SK-MEL-5 (cell line): Measurements from ENCODE around the gene CABP5. TPM values are rescaled to one million over a fixed set of nuclear protein-coding genes. Genes with fewer than 3 reads are reported as not detected.

ENCODE experiments used
- DNase-seq: peaks from one replicate; pipeline ENCODE4 v3.0.0-alpha.2; 2016; ENCODE audit warnings: low read depth, low spot score
- in situ Hi-C: cut with HindIII; loops from 2 replicates; pipeline ENCODE4 v1.10.0; 2016; ENCODE audit warnings: low sequenced_read_pairs, high pct_unique_total_duplicates, low pct_unique_long_range_greater_than_20kb
- total RNA-seq: library from RNA; depleted of rRNA; stranded (reverse); fragments of >200 nt; shearing (Covaris generic); gene quantifications from 2 replicates; pipeline ENCODE4 v1.2.3, GENCODE V29; 2014; rRNA removed

CABP5 gene
- total RNA-seq, 1 experiment from 2014 or later = not detected

DNA sequence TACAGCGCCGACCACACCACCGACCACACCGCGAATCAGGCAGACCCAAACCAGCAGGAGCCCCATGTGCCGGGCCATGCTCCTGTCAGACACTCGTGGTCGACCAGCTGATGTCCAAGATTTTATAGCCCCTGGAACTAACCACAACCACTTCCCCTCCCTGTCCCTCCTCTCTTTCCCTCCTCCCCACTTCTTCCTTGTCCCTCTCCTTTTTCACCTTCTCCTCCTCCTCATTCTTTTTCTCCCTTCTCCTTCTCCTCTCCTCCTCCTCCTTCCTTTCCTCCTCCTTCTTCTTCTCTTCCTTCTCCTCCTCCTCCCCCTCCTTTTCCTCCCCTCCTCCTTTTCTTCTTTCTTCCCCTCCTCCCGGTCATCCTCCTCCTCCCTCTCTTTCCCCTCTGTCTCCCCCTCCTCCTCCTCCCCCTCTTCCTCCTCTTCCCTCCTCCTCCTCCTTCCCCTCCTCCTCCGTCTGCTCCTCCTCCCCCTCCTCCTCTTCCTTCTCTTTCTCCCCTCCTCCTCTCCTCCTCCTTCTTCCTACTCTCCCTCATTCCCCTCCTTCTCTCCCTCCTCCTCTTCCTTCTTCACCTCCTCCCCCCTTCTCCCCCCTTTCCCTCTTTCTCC is 52.6 kb downstream of the CABP5 start:
- peak; percentile 40 for DNase-seq
- in situ Hi-C loops = no loop called here

Other genes with a start within 250 kb of the CABP5 start
- gene TPRX1, start 239.5 kb downstream of the CABP5 start, total RNA-seq = not detected in 2 replicates
- gene CRX, start 222.1 kb downstream of the CABP5 start, total RNA-seq = not detected in 2 replicates
- gene TPRX2, start 184.8 kb downstream of the CABP5 start, total RNA-seq = not detected in 2 replicates
- 0.16 and 0.21 TPM in 2 replicates for gene SULT2A1, start 157.8 kb downstream of the CABP5 start, total RNA-seq
- gene BSPH1, start 51.9 kb downstream of the CABP5 start, total RNA-seq = not detected in 2 replicates
- 7.3 and 8.6 TPM in 2 replicates for gene ELSPBP1, start 49.4 kb downstream of the CABP5 start, total RNA-seq
- 1.7 and 2.3 TPM in 2 replicates for gene PLA2G4C, start 66.7 kb upstream of the CABP5 start, total RNA-seq
- gene LIG1, start 126.3 kb upstream of the CABP5 start, total RNA-seq = 31.8 and 36.1 TPM in 2 replicates
- 1.3 and 1.8 TPM in 2 replicates for gene ZSWIM9, start 126.6 kb upstream of the CABP5 start, total RNA-seq
- 12.5 and 17.3 TPM in 2 replicates for gene CARD8, start 211.8 kb upstream of the CABP5 start, total RNA-seq
- gene ZNF114, start 226.0 kb upstream of the CABP5 start, total RNA-seq = 26.5 and 29.8 TPM in 2 replicates